ENCODE data around the gene GPR180. TPM values are rescaled to one million over a fixed set of nuclear protein-coding genes. Genes with fewer than 3 reads are reported as not detected.

The GPR180 gene
- total RNA-seq, 1 experiment from 2014 or later = 5.6 TPM

DNA sequence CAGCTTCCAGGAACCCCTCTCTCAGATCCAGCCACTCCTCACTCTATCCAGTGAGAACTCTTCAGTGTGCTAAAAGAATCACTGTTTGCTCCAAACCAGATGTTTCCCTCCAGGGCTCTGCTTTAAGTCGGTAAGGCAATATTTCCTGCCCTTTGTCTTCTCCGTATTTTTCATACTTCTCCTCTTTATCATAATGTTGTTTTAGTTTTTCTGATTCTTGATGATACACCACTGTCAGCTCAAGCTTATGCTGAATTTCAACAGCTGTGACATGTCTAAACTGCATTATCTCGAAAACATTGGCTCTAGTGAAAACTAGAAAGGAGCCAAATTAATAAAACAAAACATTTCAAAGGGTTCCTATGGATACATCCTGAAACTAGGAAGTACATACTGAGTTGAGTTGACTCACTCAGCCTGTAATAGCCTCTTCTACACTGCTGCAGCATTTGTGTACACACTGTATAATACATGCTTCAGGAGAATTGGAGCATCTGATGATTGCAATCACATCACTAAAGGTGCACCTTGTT, 39.8 kb downstream of the GPR180 start:
- Histone ChIP-seq H3K4me2 (ENCODE audit: low read length) (peak overlapping the region; percentile 60), H3K9me2 (replicated peaks; ENCODE audit: low read length) (no peaks in the 10 kb centered on the region), H3K9ac (ENCODE audit: low read length) (0 out of 2 replicates have a peak overlapping the region, but pooled peaks have one; percentile 3), H3K4me1 (ENCODE audit: insufficient read depth, low read length) (peaks cover 20% of the 10 kb centered on the region), H3K36me3 (ENCODE audit: low read depth, low read length) (no peaks in the 10 kb centered on the region), H3K27ac (ENCODE audit: low read length) (peak overlapping the region; percentile 64), H4K20me1 (ENCODE audit: low read length) (no peaks in the 10 kb centered on the region), H2AFZ (ENCODE audit: low read length) (peak overlapping the region; percentile 56), H3F3A (ENCODE audit: low read length, unreplicated experiment) (no peaks in the 10 kb centered on the region), H3K9me3 (ENCODE audit: low read length) (no peaks in the 10 kb centered on the region), H3K79me2 (ENCODE audit: low read length) (no peaks in the 10 kb centered on the region), H3K27me3 (ENCODE audit: low read length) (no peaks in the 10 kb centered on the region), H3K4me3 (ENCODE audit: low read length) (peak overlapping the region; percentile 14; the same call in 1 of the 2 replicates)
- BruUV-seq (replicated peaks) = no TSS peak
- POLR2A ChIA-PET (ENCODE audit: unreplicated experiment) = no interaction called here
- intact Hi-C loops (cut with micrococcal nuclease) = loop anchor here (1.0 kb wide), 1 partner anchor 15 kb away; no protein-coding TSS in a partner anchor
- TF ChIP-seq EZH2phosphoT487 (IDR thresholded peaks at IDR 0.05; ENCODE audit: borderline replicate concordance, low read length) (no peak), EZH2 (IDR thresholded peaks at IDR 0.05; ENCODE audit: low read length, unreplicated experiment) (no peak)
- TF ChIP-seq, protein P1, sequence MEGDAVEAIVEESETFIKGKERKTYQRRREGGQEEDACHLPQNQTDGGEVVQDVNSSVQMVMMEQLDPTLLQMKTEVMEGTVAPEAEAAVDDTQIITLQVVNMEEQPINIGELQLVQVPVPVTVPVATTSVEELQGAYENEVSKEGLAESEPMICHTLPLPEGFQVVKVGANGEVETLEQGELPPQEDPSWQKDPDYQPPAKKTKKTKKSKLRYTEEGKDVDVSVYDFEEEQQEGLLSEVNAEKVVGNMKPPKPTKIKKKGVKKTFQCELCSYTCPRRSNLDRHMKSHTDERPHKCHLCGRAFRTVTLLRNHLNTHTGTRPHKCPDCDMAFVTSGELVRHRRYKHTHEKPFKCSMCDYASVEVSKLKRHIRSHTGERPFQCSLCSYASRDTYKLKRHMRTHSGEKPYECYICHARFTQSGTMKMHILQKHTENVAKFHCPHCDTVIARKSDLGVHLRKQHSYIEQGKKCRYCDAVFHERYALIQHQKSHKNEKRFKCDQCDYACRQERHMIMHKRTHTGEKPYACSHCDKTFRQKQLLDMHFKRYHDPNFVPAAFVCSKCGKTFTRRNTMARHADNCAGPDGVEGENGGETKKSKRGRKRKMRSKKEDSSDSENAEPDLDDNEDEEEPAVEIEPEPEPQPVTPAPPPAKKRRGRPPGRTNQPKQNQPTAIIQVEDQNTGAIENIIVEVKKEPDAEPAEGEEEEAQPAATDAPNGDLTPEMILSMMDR (conservative IDR thresholded peaks at IDR 0.05; ENCODE audit: low read depth, low read length) = no peak
- DNase-seq = peak; percentile 62
- CTCF ChIA-PET = interaction anchor here (0.7 kb wide), 1 partner anchor 45 kb away, joined by 5 read pairs; no protein-coding TSS in a partner anchor
- ATAC-seq = peak; percentile 99

DNA sequence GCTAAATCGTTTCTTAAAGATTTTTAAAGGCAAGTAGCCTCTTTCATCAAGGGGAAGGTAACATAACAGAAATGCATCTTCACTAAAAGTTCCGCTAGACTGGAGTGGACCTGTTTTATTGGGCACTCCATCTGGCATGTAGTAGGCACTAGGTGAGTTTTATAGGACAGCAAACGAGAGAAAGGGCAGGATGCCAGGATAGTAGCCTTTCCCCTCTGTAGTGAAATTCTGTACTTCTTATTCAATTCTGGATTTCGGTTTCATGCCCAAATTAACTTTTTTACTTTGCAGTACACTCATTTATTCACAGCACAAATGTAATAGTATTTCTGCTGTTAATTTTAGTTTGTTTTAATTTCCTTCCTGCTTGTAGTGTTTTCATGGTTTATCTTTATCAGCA, 45.2 kb downstream of the GPR180 start:
- CTCF ChIA-PET = no interaction called here
- DNase-seq (no peak), ATAC-seq (no peak)
- H3K9ac ChIP-seq (ENCODE audit: low read length) = no peak overlapping the region
- no peaks in the 10 kb centered on the region for H3K27me3 ChIP-seq (ENCODE audit: low read length)
- POLR2A ChIA-PET (ENCODE audit: unreplicated experiment) = no interaction called here
- TF ChIP-seq EZH2phosphoT487 (IDR thresholded peaks at IDR 0.05; ENCODE audit: borderline replicate concordance, low read length) (no peak), EZH2 (IDR thresholded peaks at IDR 0.05; ENCODE audit: low read length, unreplicated experiment) (no peak)
- TF ChIP-seq, protein P1 (conservative IDR thresholded peaks at IDR 0.05; ENCODE audit: low read depth, low read length) = no peak
- no peaks in the 10 kb centered on the region for H4K20me1 ChIP-seq (ENCODE audit: low read length)
- H3K4me2 ChIP-seq (ENCODE audit: low read length) = no peak overlapping the region
- H3K27ac ChIP-seq (ENCODE audit: low read length) = no peak overlapping the region
- no peaks in the 10 kb centered on the region for H3K36me3 ChIP-seq (ENCODE audit: low read depth, low read length)
- H3K4me3 ChIP-seq (ENCODE audit: low read length) = no peak overlapping the region
- intact Hi-C loops (cut with micrococcal nuclease) = no loop called here
- H3K79me2 ChIP-seq (ENCODE audit: low read length) = no peaks in the 10 kb centered on the region
- H3K9me3 ChIP-seq (ENCODE audit: low read length) = no peaks in the 10 kb centered on the region
- H3K9me2 ChIP-seq (replicated peaks; ENCODE audit: low read length) = no peaks in the 10 kb centered on the region
- no TSS peak for BruUV-seq (replicated peaks)
- no peaks in the 10 kb centered on the region for H3F3A ChIP-seq (ENCODE audit: low read length, unreplicated experiment)
- H2AFZ ChIP-seq (ENCODE audit: low read length) = no peak overlapping the region
- H3K4me1 ChIP-seq (ENCODE audit: insufficient read depth, low read length) = peaks cover 3% of the 10 kb centered on the region; the same call in 1 of the 2 replicates

DNA sequence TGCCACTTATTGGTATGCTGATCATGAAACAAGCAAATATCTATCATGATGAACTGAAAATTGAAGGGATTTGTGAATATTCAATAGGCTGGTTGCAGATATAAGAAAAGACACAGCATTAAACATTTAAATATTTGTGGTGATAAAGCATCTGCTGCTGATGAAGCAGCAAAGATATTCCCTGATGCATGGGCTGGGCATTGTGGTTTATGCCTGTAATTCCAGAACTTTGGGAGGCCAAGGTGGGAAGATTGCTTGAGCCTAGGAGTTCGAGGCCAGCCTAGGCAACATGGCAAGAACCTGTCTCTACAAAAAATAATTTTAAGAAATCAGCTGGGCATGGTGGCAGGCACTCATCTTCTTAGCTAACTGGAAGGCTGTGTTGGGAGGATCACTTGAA, 54.5 kb downstream of the GPR180 start:
- Histone ChIP-seq H3K27ac (ENCODE audit: low read length) (no peak overlapping the region), H3K27me3 (ENCODE audit: low read length) (no peaks in the 10 kb centered on the region), H3F3A (ENCODE audit: low read length, unreplicated experiment) (no peaks in the 10 kb centered on the region), H3K4me1 (ENCODE audit: insufficient read depth, low read length) (peaks cover 34% of the 10 kb centered on the region), H3K4me3 (ENCODE audit: low read length) (no peak overlapping the region), H2AFZ (ENCODE audit: low read length) (no peak overlapping the region), H4K20me1 (ENCODE audit: low read length) (no peaks in the 10 kb centered on the region), H3K9ac (ENCODE audit: low read length) (no peak overlapping the region), H3K79me2 (ENCODE audit: low read length) (no peaks in the 10 kb centered on the region), H3K9me2 (replicated peaks; ENCODE audit: low read length) (no peaks in the 10 kb centered on the region), H3K4me2 (ENCODE audit: low read length) (no peak overlapping the region), H3K9me3 (ENCODE audit: low read length) (no peaks in the 10 kb centered on the region), H3K36me3 (ENCODE audit: low read depth, low read length) (no peaks in the 10 kb centered on the region)
- CTCF ChIA-PET = interaction anchor here (0.6 to 1.0 kb wide), 2 partner anchors 36 to 39 kb away, joined by 3 to 4 read pairs; no protein-coding TSS in a partner anchor
- BruUV-seq (replicated peaks) = no TSS peak
- DNase-seq = no peak
- intact Hi-C loops (cut with micrococcal nuclease) = loop anchor here (1.0 to 2.0 kb wide), 2 partner anchors 15 to 57 kb away; partner anchors contain the start of gene SOX21
- no peak for TF ChIP-seq EZH2phosphoT487 (IDR thresholded peaks at IDR 0.05; ENCODE audit: borderline replicate concordance, low read length)
- no peak for TF ChIP-seq EZH2 (IDR thresholded peaks at IDR 0.05; ENCODE audit: low read length, unreplicated experiment)
- TF ChIP-seq, protein P1 (conservative IDR thresholded peaks at IDR 0.05; ENCODE audit: low read depth, low read length) = no peak
- POLR2A ChIA-PET (ENCODE audit: unreplicated experiment) = no interaction called here
- no peak for ATAC-seq
